Upper lobe of left lung (tissue), 4 donors: ENCODE measurements around the gene ROBO1.

Experiments
- EP300 ChIP-seq, 4 donors: sonication (generic); formaldehyde crosslinking; IDR thresholded peaks; one replicate each; pipeline ENCODE4 v1.5.1; 2017; ENCODE audit warnings: antibody characterized with exemption in 4 of 4, control low read depth in 2 of 4
- POLR2AphosphoS5 ChIP-seq, 2 donors: sonication (generic); formaldehyde crosslinking; IDR thresholded peaks; one replicate each; pipeline ENCODE4 v1.5.1; 2017; ENCODE audit warnings: antibody characterized with exemption in 2 of 2
- TF ChIP-seq, protein P1 (sequence below), 6 experiments: fragments of 450-650 bp in 4 of 6; fragments of 200-600 bp in 2 of 6; sonication (generic) in 2 of 6; IDR thresholded peaks; one replicate each; pipeline ENCODE4 v1.5.1; 2016 to 2019; ENCODE audit warnings: antibody characterized with exemption in 6 of 6

DNA sequence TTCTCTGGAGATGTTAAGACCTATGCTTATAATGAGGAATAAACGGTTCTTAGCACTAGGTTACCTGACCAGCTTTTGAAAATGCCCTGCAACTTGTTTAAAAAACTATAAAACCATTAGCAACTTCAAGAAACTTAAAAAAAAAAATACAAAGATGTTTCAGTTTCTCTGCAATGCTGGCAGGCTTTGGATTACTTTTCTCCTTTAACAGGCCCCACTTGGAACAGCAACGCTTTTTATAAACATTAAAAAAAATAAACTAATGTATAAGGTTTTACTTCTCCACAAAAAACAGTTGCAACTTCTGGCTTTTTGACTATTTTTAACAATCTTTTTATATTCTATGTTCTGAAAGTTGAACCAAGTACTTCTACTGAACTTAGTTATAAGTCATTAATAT lies 1006.7 kb downstream of the ROBO1 start:
- TF ChIP-seq, protein P1, sequence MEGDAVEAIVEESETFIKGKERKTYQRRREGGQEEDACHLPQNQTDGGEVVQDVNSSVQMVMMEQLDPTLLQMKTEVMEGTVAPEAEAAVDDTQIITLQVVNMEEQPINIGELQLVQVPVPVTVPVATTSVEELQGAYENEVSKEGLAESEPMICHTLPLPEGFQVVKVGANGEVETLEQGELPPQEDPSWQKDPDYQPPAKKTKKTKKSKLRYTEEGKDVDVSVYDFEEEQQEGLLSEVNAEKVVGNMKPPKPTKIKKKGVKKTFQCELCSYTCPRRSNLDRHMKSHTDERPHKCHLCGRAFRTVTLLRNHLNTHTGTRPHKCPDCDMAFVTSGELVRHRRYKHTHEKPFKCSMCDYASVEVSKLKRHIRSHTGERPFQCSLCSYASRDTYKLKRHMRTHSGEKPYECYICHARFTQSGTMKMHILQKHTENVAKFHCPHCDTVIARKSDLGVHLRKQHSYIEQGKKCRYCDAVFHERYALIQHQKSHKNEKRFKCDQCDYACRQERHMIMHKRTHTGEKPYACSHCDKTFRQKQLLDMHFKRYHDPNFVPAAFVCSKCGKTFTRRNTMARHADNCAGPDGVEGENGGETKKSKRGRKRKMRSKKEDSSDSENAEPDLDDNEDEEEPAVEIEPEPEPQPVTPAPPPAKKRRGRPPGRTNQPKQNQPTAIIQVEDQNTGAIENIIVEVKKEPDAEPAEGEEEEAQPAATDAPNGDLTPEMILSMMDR (IDR thresholded peaks at IDR 0.05), result no peak
- no peak for TF ChIP-seq POLR2AphosphoS5 (IDR thresholded peaks at IDR 0.05)
- TF ChIP-seq EP300 (IDR thresholded peaks at IDR 0.05), result no peak
